NCI-H2081 treated with DMSO at 0.1 percent for 48 hours (cell line): ENCODE results near the gene LSR.

Source experiments
- DNase-seq: peaks from one replicate; lab custom pipeline; 2025; lab: John Stamatoyannopoulos, UW

LSR gene

GRCh38 chr19:35247526-35248309, 1.1 kb upstream of the LSR start:
- peak; percentile 26 for DNase-seq

- no peak for DNase-seq
Observed at GRCh38 chr19:35249146-35249847, 495 bp downstream of the LSR start.

- no peak for DNase-seq
Observed at GRCh38 chr19:35249848-35250711, 1.3 kb downstream of the LSR start.

- no peak for DNase-seq
Observed at GRCh38 chr19:35251456-35251855, 2.7 kb downstream of the LSR start.

GRCh38 chr19:35253316-35254286, 4.8 kb downstream of the LSR start:
- DNase-seq = no peak

- DNase-seq = no peak
Observed at GRCh38 chr19:35254341-35255297, 5.8 kb downstream of the LSR start.

GRCh38 chr19:35256566-35256965, 7.8 kb downstream of the LSR start:
- no peak for DNase-seq

- no peak for DNase-seq
Observed at GRCh38 chr19:35257113-35257461, 8.3 kb downstream of the LSR start.

- DNase-seq = no peak
Observed at GRCh38 chr19:35260694-35261304, 12.0 kb downstream of the LSR start.

- no peak for DNase-seq
Observed at GRCh38 chr19:35261356-35262100, 12.7 kb downstream of the LSR start.

- DNase-seq = no peak
Observed at GRCh38 chr19:35262101-35262761, 13.4 kb downstream of the LSR start.

GRCh38 chr19:35264268-35265125, 15.7 kb downstream of the LSR start:
- DNase-seq = no peak

GRCh38 chr19:35265126-35265899, 16.5 kb downstream of the LSR start:
- no peak for DNase-seq

- DNase-seq = no peak
Observed at GRCh38 chr19:35265900-35266519, 17.2 kb downstream of the LSR start.

GRCh38 chr19:35266520-35267352, 17.9 kb downstream of the LSR start:
- no peak for DNase-seq
